ENCODE measurements around the gene ACD. TPM values are rescaled to one million over a fixed set of nuclear protein-coding genes. Genes with fewer than 3 reads are reported as not detected.

Gene ACD
- total RNA-seq, 1 donor from 2014 or later, result 16.6 TPM

- Histone ChIP-seq H3K27me3 (ENCODE audit: low read depth) (no peaks in the 10 kb centered on the region), H3K4me1 (no peaks in the 10 kb centered on the region), H3K9me3 (no peaks in the 10 kb centered on the region), H3K27ac (no peak overlapping the region), H3K36me3 (peaks cover 79% of the 10 kb centered on the region), H3K4me3 (no peak overlapping the region)
- intact Hi-C loops (cut with DNase I), result no loop called here
- no peak for TF ChIP-seq CTCF (IDR thresholded peaks at IDR 0.05)
- no peak for ATAC-seq
- DNase-seq, result no peak
These were observed 46.3 kb downstream of the ACD start for GRCh38 chr16:67613808-67614207.

- no peaks in the 10 kb centered on the region for H3K27me3 ChIP-seq (ENCODE audit: low read depth)
- peaks cover 29% of the 10 kb centered on the region for H3K36me3 ChIP-seq
- peaks cover 13% of the 10 kb centered on the region for H3K4me1 ChIP-seq
- ATAC-seq (no peak), DNase-seq (no peak)
- H3K27ac ChIP-seq, result no peak overlapping the region
- H3K4me3 ChIP-seq, result no peak overlapping the region
- intact Hi-C loops (cut with DNase I), result no loop called here
- TF ChIP-seq CTCF (IDR thresholded peaks at IDR 0.05), result no peak
- no peaks in the 10 kb centered on the region for H3K9me3 ChIP-seq
These were observed 51.7 kb downstream of the ACD start for GRCh38 chr16:67608364-67608763.

Other genes starting within 250 kb of the ACD start
- gene ZDHHC1, start 243.8 kb downstream of the ACD start, total RNA-seq, result 18.9 TPM
- gene HSD11B2, start 229.1 kb downstream of the ACD start, total RNA-seq, result 2.9 TPM
- gene ATP6V0D1, start 179.1 kb downstream of the ACD start, total RNA-seq, result 175 TPM
- gene AGRP, start 176.7 kb downstream of the ACD start, total RNA-seq, result 8.5 TPM
- 112 TPM for gene RIPOR1, start 131.4 kb downstream of the ACD start, total RNA-seq
- 36.2 TPM for gene CTCF, start 97.7 kb downstream of the ACD start, total RNA-seq
- gene CARMIL2, start 15.1 kb downstream of the ACD start, total RNA-seq, result 2.4 TPM
- 5.5 TPM for gene PARD6A, start 700 bp upstream of the ACD start, total RNA-seq
- gene ENKD1, start 6.5 kb upstream of the ACD start, total RNA-seq, result 19.4 TPM
- gene C16orf86, start 6.6 kb upstream of the ACD start, total RNA-seq, result 5.3 TPM
- gene GFOD2, start 59.1 kb upstream of the ACD start, total RNA-seq, result 18.9 TPM
- 21.7 TPM for gene RANBP10, start 146.3 kb upstream of the ACD start, total RNA-seq
- 3.5 TPM for gene TSNAXIP1, start 146.6 kb upstream of the ACD start, total RNA-seq
- 26.1 TPM for gene THAP11, start 182.1 kb upstream of the ACD start, total RNA-seq
- 55.8 TPM for gene NUTF2, start 186.7 kb upstream of the ACD start, total RNA-seq
- gene CENPT, start 187.4 kb upstream of the ACD start, total RNA-seq, result 29.9 TPM
- gene EDC4, start 212.8 kb upstream of the ACD start, total RNA-seq, result 51.2 TPM
- 1.7 TPM for gene NRN1L, start 224.6 kb upstream of the ACD start, total RNA-seq
- 28.3 TPM for gene PSKH1, start 233.0 kb upstream of the ACD start, total RNA-seq

All from lower lobe of right lung (tissue), 2 donors.